SHP77 (cell line): ENCODE results near the gene CEACAM18.
"Not testable (repeated sequence)": the region's sequence is repeated elsewhere in the genome, so short reads cannot be mapped to it uniquely, and the experiment has no call there.

Source experiments
- DNase-seq, 2 experiments: peaks; one replicate each; lab custom pipeline; 2025; lab: John Stamatoyannopoulos, UW

CEACAM18 gene

GRCh38 chr19:51478381-51479234, at the start of gene CEACAM18:
TSS of gene CEACAM18 (plus strand) at chr19:51478539.
- DNase-seq = no peak

- no peak for DNase-seq
Observed at GRCh38 chr19:51430221-51430620, 48.1 kb upstream of the CEACAM18 start.

GRCh38 chr19:51431124-51431523, 47.2 kb upstream of the CEACAM18 start:
- DNase-seq = no peak

GRCh38 chr19:51433043-51433442, 45.3 kb upstream of the CEACAM18 start:
- no peak for DNase-seq

- no peak for DNase-seq
Observed at GRCh38 chr19:51434456-51434855, 43.9 kb upstream of the CEACAM18 start.

- peak in 1 of 2 experiments; percentile 12 for DNase-seq
Observed at GRCh38 chr19:51439021-51439465, 39.3 kb upstream of the CEACAM18 start.

GRCh38 chr19:51440052-51440451, 38.3 kb upstream of the CEACAM18 start:
- no peak for DNase-seq

GRCh38 chr19:51440846-51441409, 37.4 kb upstream of the CEACAM18 start:
- DNase-seq = no peak

GRCh38 chr19:51441410-51442390, 36.6 kb upstream of the CEACAM18 start:
- DNase-seq = no peak

- DNase-seq = not testable (repeated sequence)
Observed at GRCh38 chr19:51447510-51447909, 30.8 kb upstream of the CEACAM18 start.

GRCh38 chr19:51448011-51448410, 30.3 kb upstream of the CEACAM18 start:
- no peak for DNase-seq

- DNase-seq = no peak
Observed at GRCh38 chr19:51448411-51449016, 29.8 kb upstream of the CEACAM18 start.

- no peak for DNase-seq
Observed at GRCh38 chr19:51450730-51451307, 27.5 kb upstream of the CEACAM18 start.

- DNase-seq = no peak
Observed at GRCh38 chr19:51456541-51457290, 21.6 kb upstream of the CEACAM18 start.

GRCh38 chr19:51457351-51458013, 20.9 kb upstream of the CEACAM18 start:
- no peak for DNase-seq

GRCh38 chr19:51458051-51458645, 20.2 kb upstream of the CEACAM18 start, which contains the start of gene SIGLEC8:
TSS of gene SIGLEC8 (minus strand) at chr19:51458454. CDS start at chr19:51458387, 67 bp downstream.
- DNase-seq = no peak

GRCh38 chr19:51458899-51459505, 19.3 kb upstream of the CEACAM18 start:
- DNase-seq = no peak

GRCh38 chr19:51460164-51460992, 18.0 kb upstream of the CEACAM18 start:
- DNase-seq = no peak
